Fibroblast of lung (primary cell): ENCODE data around the gene APBB1IP. TPM values are rescaled to one million over a fixed set of nuclear protein-coding genes. Genes with fewer than 3 reads are reported as not detected.
A peak's percentile ranks its signal among the peaks of the same experiment; 100 is the strongest.

Experiments
- DNase-seq, 2 donors: peaks; one replicate each; pipeline versions ENCODE4 v3.0.0 to v3.0.0-alpha.2; 2010; ENCODE audit warnings: low read depth in 2 of 2
- H2AFZ ChIP-seq: 2 replicates; pipeline ENCODE4 v1.5.1; 2012; ENCODE audit warnings: low read length, control low read depth, inconsistent platforms
- H3K27ac ChIP-seq: 2 replicates; pipeline ENCODE4 v1.5.1; 2011; ENCODE audit warnings: low read length, control low read depth; ENCODE audit not compliant: insufficient read depth
- H3K27me3 ChIP-seq: 2 replicates; pipeline ENCODE4 v1.5.1; 2011; ENCODE audit warnings: mild to moderate bottlenecking, low read length; ENCODE audit not compliant: control insufficient read depth, insufficient read depth
- H3K36me3 ChIP-seq: 2 replicates; pipeline ENCODE4 v1.5.1; 2011; ENCODE audit warnings: low read length; ENCODE audit not compliant: control insufficient read depth, insufficient read depth
- H3K4me1 ChIP-seq: 2 replicates; pipeline ENCODE4 v1.5.1; 2011; ENCODE audit warnings: low read length; ENCODE audit not compliant: control insufficient read depth, insufficient read depth; ENCODE audit errors: extremely low read depth
- H3K4me2 ChIP-seq: 2 replicates; pipeline ENCODE4 v1.5.1; 2011; ENCODE audit warnings: low read length, control low read depth; ENCODE audit not compliant: insufficient read depth; ENCODE audit errors: extremely low read depth
- H3K4me3 ChIP-seq, 4 experiments: fragments of 200-600 bp in 1 of 4; sonication (generic) in 1 of 4; replicated peaks in 1 of 4; 2 replicates each; pipeline ENCODE4 v1.5.1; 2011 to 2016; ENCODE audit warnings: low read length in 4 of 4, low read depth in 3 of 4, mild to moderate bottlenecking in 3 of 4, control low read depth in 2 of 4, inconsistent platforms in 1 of 4, mixed read lengths in 1 of 4; ENCODE audit not compliant: insufficient read depth in 1 of 4; ENCODE audit errors: control extremely low read depth in 1 of 4
- H3K79me2 ChIP-seq: 2 replicates; pipeline ENCODE4 v1.5.1; 2012; ENCODE audit warnings: mild to moderate bottlenecking, low read length, inconsistent platforms; ENCODE audit not compliant: control insufficient read depth, insufficient read depth
- H3K9ac ChIP-seq: 2 replicates; pipeline ENCODE4 v1.5.1; 2011; ENCODE audit warnings: mild to moderate bottlenecking, low read length, control low read depth; ENCODE audit not compliant: insufficient read depth
- H3K9me3 ChIP-seq: 2 replicates; pipeline ENCODE4 v1.5.1; 2012; ENCODE audit warnings: low read depth, low read length; ENCODE audit not compliant: control insufficient read depth, insufficient read depth
- H4K20me1 ChIP-seq: 2 replicates; pipeline ENCODE4 v1.5.1; 2011; ENCODE audit warnings: low read length; ENCODE audit not compliant: control insufficient read depth, insufficient read depth; ENCODE audit errors: extremely low read depth
- CTCF ChIP-seq, 2 donors: IDR thresholded peaks in 1 of 2; conservative IDR thresholded peaks in 1 of 2; 1 replicate in 1 of 2; 2 replicates in 1 of 2; pipeline ENCODE4 v1.5.1; 2011 to 2012; ENCODE audit warnings: low read length in 2 of 2, control low read depth in 1 of 2, inconsistent platforms in 1 of 2, low read depth in 1 of 2, mild to moderate bottlenecking in 1 of 2
- EZH2 ChIP-seq: IDR thresholded peaks from 2 replicates; pipeline ENCODE4 v1.5.1; 2012; ENCODE audit warnings: low read length, control low read depth, mild to moderate bottlenecking; ENCODE audit errors: missing control alignments
- polyA plus RNA-seq, 2 donors: library from polyadenylated mRNA; depleted of rRNA in 1 of 2; stranded (reverse) in 1 of 2; unstranded in 1 of 2; fragments of >200 nt; gene quantifications; 2 replicates each; pipeline ENCODE4 v1.2.1, GENCODE V29; 2011 to 2012; ENCODE audit warnings: missing spikeins in 1 of 2
- total RNA-seq: library from RNA; depleted of rRNA; stranded (reverse); fragments of >200 nt; gene quantifications from 2 replicates; pipeline ENCODE4 v1.2.1, GENCODE V29; 2014

Gene APBB1IP
- total and polyA plus RNA-seq, 2 donors (not counting 1 experiment from before 2014, with no cell fraction given) = 1.5 TPM

DNA sequence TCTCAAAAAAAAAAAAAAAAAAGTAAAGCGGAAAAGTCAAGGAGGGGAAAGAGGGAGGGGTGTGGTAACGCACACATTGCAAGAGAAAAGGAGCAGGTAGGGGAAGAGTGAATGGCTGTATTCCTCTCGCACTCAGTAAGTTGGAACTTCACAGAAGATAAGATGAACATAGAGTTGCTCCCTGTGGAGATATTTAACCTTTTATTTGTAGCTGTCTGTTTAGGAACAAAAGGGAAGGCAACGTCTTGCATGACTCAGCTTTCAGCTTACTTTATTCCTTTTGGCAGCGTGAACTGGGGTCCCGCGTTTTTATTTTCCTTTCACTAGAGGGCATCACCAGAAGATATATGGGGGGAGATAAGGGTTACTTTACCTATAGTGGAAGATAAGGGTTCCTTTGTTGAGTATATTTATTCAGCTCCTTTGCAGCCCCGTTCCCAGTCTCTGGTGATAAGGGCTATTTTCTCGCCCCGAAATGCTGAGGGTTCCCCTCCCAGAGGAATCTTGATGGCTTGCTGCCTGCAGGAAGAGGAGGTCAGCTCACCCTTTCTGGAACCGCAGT lies 78.5 kb downstream of the APBB1IP start:
- Histone ChIP-seq H2AFZ (no peak overlapping the region), H3K27me3 (no peaks in the 10 kb centered on the region), H4K20me1 (no peaks in the 10 kb centered on the region), H3K79me2 (no peaks in the 10 kb centered on the region), H3K9me3 (no peaks in the 10 kb centered on the region), H3K4me3 (no peak overlapping the region), H3K4me1 (no peaks in the 10 kb centered on the region), H3K9ac (no peak overlapping the region), H3K36me3 (no peaks in the 10 kb centered on the region), H3K27ac (no peak overlapping the region), H3K4me2 (no peak overlapping the region)
- TF ChIP-seq CTCF (conservative IDR thresholded peaks at IDR 0.05 in 1 of 2, IDR thresholded peaks at IDR 0.05 in 1 of 2; ENCODE audit: low read depth in 1 of 2, low read length in 2 of 2) = no peak
- no peak for TF ChIP-seq EZH2
- DNase-seq = peak in 1 of 2 donors; percentile 9

DNA sequence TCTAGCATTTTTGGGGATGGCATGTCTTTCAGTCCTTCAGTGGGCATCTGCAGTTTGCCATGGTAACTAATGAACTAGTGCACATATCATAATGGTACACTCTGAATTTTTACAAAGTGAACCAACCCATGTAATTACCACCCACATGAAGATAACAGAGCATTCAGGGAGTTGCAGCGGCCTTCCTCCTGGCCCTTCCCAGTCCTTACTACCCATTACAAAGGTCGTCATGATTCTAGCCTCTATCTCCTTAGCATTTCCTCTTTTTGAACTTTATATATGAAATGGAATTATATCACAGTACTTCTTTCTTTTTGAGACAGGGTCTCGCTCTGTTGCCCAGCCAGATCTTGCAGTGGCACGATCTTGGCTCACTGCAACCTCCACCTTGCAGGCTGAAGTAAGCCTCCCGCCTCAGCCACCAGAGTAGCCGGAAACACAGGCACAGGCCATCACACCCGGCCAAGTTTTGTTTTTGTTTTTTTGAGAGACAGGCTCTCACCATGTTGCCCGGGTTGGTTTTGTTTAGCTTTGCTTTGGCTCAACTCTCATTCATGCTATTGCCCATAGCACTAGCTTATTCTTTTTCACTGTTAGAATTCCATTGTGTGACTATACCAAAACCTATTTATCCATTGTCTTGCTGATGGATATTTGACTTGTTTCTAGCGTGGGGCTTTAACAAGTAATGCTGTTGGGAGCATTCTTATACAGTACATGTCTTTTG lies 79.2 kb downstream of the APBB1IP start:
- Histone ChIP-seq H3K4me3 (no peak overlapping the region), H3K9me3 (no peaks in the 10 kb centered on the region), H2AFZ (no peak overlapping the region), H3K36me3 (no peaks in the 10 kb centered on the region), H3K27me3 (no peaks in the 10 kb centered on the region), H3K27ac (no peak overlapping the region), H4K20me1 (no peaks in the 10 kb centered on the region), H3K4me2 (no peak overlapping the region), H3K79me2 (no peaks in the 10 kb centered on the region), H3K9ac (no peak overlapping the region), H3K4me1 (no peaks in the 10 kb centered on the region)
- DNase-seq = no peak
- TF ChIP-seq CTCF (conservative IDR thresholded peaks at IDR 0.05 in 1 of 2, IDR thresholded peaks at IDR 0.05 in 1 of 2; ENCODE audit: low read depth in 1 of 2, low read length in 2 of 2) = no peak
- no peak for TF ChIP-seq EZH2

GRCh38 chr10:26519803-26520202 lies 81.7 kb downstream of the APBB1IP start:
- H3K4me1 ChIP-seq = no peaks in the 10 kb centered on the region
- H3K4me2 ChIP-seq = no peak overlapping the region
- H3K27me3 ChIP-seq = no peaks in the 10 kb centered on the region
- TF ChIP-seq CTCF (conservative IDR thresholded peaks at IDR 0.05 in 1 of 2, IDR thresholded peaks at IDR 0.05 in 1 of 2; ENCODE audit: low read depth in 1 of 2, low read length in 2 of 2) (no peak), EZH2 (no peak)
- H2AFZ ChIP-seq = no peak overlapping the region
- H3K9me3 ChIP-seq = no peaks in the 10 kb centered on the region
- no peak overlapping the region for H3K27ac ChIP-seq
- no peak overlapping the region for H3K4me3 ChIP-seq
- H3K79me2 ChIP-seq = no peaks in the 10 kb centered on the region
- no peaks in the 10 kb centered on the region for H3K36me3 ChIP-seq
- DNase-seq = no peak
- H3K9ac ChIP-seq = no peak overlapping the region
- H4K20me1 ChIP-seq = no peaks in the 10 kb centered on the region
